Mesenchymal stem cell (in vitro differentiated cells and primary cell): Measurements from ENCODE around the gene SCARB2.
A peak's percentile ranks its signal among the peaks of the same experiment; 100 is the strongest.

ENCODE experiments used
- DNase-seq: peaks from one replicate; pipeline ENCODE4 v3.0.0-alpha.2; 2013
- H2AFZ ChIP-seq: one replicate; pipeline ENCODE4 v1.6.1; 2013; ENCODE audit warnings: low read depth, mild to moderate bottlenecking, control low read depth, inconsistent platforms, low read length, moderate library complexity
- H2AK5ac ChIP-seq: 2 replicates; pipeline ENCODE4 v1.6.1; 2013; ENCODE audit warnings: low read length, moderate library complexity, mild to moderate bottlenecking, inconsistent platforms; ENCODE audit not compliant: severe bottlenecking
- H2BK120ac ChIP-seq: one replicate; pipeline ENCODE4 v1.6.1; 2013; ENCODE audit warnings: low read depth, mild to moderate bottlenecking, inconsistent platforms, low read length, moderate library complexity
- H2BK12ac ChIP-seq, 2 experiments: one replicate each; pipeline ENCODE4 v1.6.1; 2013; ENCODE audit warnings: inconsistent platforms in 2 of 2, low read length in 2 of 2, mild to moderate bottlenecking in 2 of 2, moderate library complexity in 2 of 2, control low read depth in 1 of 2
- H2BK15ac ChIP-seq: one replicate; pipeline ENCODE4 v1.6.1; 2013; ENCODE audit warnings: mild to moderate bottlenecking, low read depth, inconsistent platforms; ENCODE audit not compliant: poor library complexity, severe bottlenecking
- H2BK5ac ChIP-seq: 2 replicates; pipeline ENCODE4 v1.6.1; 2013; ENCODE audit warnings: low read depth, mild to moderate bottlenecking, low read length, control low read depth, inconsistent platforms; ENCODE audit not compliant: poor library complexity, severe bottlenecking
- H3K14ac ChIP-seq, 2 experiments: one replicate each; pipeline ENCODE4 v1.6.1; 2013; ENCODE audit warnings: inconsistent platforms in 2 of 2, low read length in 2 of 2, control low read depth in 1 of 2, mild to moderate bottlenecking in 1 of 2, moderate library complexity in 1 of 2
- H3K18ac ChIP-seq, 2 experiments: one replicate each; pipeline ENCODE4 v1.6.1; 2013; ENCODE audit warnings: inconsistent platforms in 2 of 2, low read length in 2 of 2, control low read depth in 1 of 2, low read depth in 1 of 2, mild to moderate bottlenecking in 1 of 2
- H3K23ac ChIP-seq, 2 experiments: one replicate each; pipeline ENCODE4 v1.6.1; 2013; ENCODE audit warnings: inconsistent platforms in 2 of 2, low read length in 2 of 2, mild to moderate bottlenecking in 2 of 2, moderate library complexity in 2 of 2, control low read depth in 1 of 2
- H3K27ac ChIP-seq: 2 replicates; pipeline ENCODE4 v1.5.1; 2013; ENCODE audit warnings: mild to moderate bottlenecking, moderate library complexity, low read length, control low read depth, inconsistent platforms; ENCODE audit not compliant: poor library complexity, severe bottlenecking
- H3K27me3 ChIP-seq, 2 experiments: 2 replicates each; pipeline versions ENCODE4 v1.6.1 to v1.7.0; 2013; ENCODE audit warnings: low read length in 2 of 2, mild to moderate bottlenecking in 2 of 2, moderate library complexity in 2 of 2, control low read depth in 1 of 2, inconsistent platforms in 1 of 2; ENCODE audit not compliant: control insufficient read depth in 1 of 2, insufficient read depth in 1 of 2
- H3K36me3 ChIP-seq, 2 experiments: 2 replicates each; pipeline versions ENCODE4 v1.6.1 to v1.7.0; 2013; ENCODE audit warnings: low read length in 2 of 2, control low read depth in 1 of 2, inconsistent platforms in 1 of 2, low read depth in 1 of 2, mild to moderate bottlenecking in 1 of 2; ENCODE audit not compliant: insufficient read depth in 2 of 2, control insufficient read depth in 1 of 2
- H3K4ac ChIP-seq, 2 experiments: one replicate each; pipeline ENCODE4 v1.6.1; 2013; ENCODE audit warnings: inconsistent platforms in 2 of 2, low read length in 2 of 2, mild to moderate bottlenecking in 2 of 2, moderate library complexity in 2 of 2, control low read depth in 1 of 2, low read depth in 1 of 2
- H3K4me1 ChIP-seq: 2 replicates; pipeline ENCODE4 v1.6.1; 2013; ENCODE audit warnings: low read depth, low read length, control low read depth; ENCODE audit not compliant: control insufficient read depth, insufficient read depth
- H3K4me2 ChIP-seq: 2 replicates; pipeline ENCODE4 v1.6.1; 2013; ENCODE audit warnings: low read length, mild to moderate bottlenecking, inconsistent platforms; ENCODE audit not compliant: poor library complexity, severe bottlenecking
- H3K4me3 ChIP-seq, 2 experiments: 2 replicates each; pipeline versions ENCODE4 v1.5.1 to v1.7.0; 2013; ENCODE audit warnings: low read length in 2 of 2, mild to moderate bottlenecking in 2 of 2, control low read depth in 1 of 2, low read depth in 1 of 2; ENCODE audit not compliant: insufficient read depth in 1 of 2
- H3K79me1 ChIP-seq: replicated peaks from 2 replicates; pipeline ENCODE4 v1.6.1; 2013; ENCODE audit warnings: mild to moderate bottlenecking, control low read depth, low read length, inconsistent platforms; ENCODE audit not compliant: poor library complexity, severe bottlenecking
- H3K9ac ChIP-seq: 2 replicates; pipeline ENCODE4 v1.7.0; 2013; ENCODE audit warnings: mild to moderate bottlenecking, low read length, moderate library complexity
- H3K9me3 ChIP-seq: 2 replicates; pipeline ENCODE4 v1.7.0; 2013; ENCODE audit warnings: mild to moderate bottlenecking, low read length; ENCODE audit not compliant: control insufficient read depth
- H4K8ac ChIP-seq: one replicate; pipeline ENCODE4 v1.6.1; 2013; ENCODE audit warnings: inconsistent platforms, mild to moderate bottlenecking, low read length, moderate library complexity
- H4K91ac ChIP-seq: one replicate; pipeline ENCODE4 v1.6.1; 2013; ENCODE audit warnings: mild to moderate bottlenecking, low read length, inconsistent platforms
- WGBS: methylation state at CpG from one replicate; pipeline ENCODE4 v1.1.7; 2013; ENCODE audit warnings: mixed read lengths; 5-methylcytosine and 5-hydroxymethylcytosine counted together

SCARB2 gene

DNA sequence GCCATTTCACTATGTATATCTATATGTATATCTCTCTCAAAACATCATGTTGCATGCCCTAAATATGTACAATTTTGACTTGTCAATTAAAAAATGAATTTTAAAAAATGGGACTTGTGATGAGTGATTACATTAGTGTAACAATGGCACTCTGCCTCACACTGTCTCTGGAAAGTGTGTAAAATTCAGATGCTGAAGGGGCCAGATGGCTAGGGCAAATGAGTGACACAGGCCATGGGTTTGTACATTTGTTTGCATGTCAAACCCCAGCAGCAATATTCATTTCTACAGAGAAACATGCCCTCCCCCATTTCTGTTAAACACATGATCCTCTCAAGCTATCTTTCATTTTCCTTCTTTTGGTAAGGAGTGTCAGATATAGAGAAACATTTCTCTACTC, 8.1 kb downstream of the SCARB2 start:
- no peak overlapping the region for H3K4ac ChIP-seq
- peaks cover 4 to 15% of the 10 kb centered on the region in 2 experiments for H3K36me3 ChIP-seq
- H3K9me3 ChIP-seq = no peaks in the 10 kb centered on the region
- no peak overlapping the region for H2BK5ac ChIP-seq
- no peak overlapping the region for H2BK15ac ChIP-seq
- H3K4me3 ChIP-seq = no peak overlapping the region
- no peak overlapping the region for H3K4me2 ChIP-seq
- H4K91ac ChIP-seq = no peak overlapping the region
- no peak overlapping the region for H3K14ac ChIP-seq
- H3K27ac ChIP-seq = no peak overlapping the region
- H4K8ac ChIP-seq = no peak overlapping the region
- H2AFZ ChIP-seq = no peak overlapping the region
- H3K27me3 ChIP-seq = no peaks in the 10 kb centered on the region
- H3K9ac ChIP-seq = peak overlapping the region; percentile 84
- DNase-seq = no peak
- no peak overlapping the region for H3K18ac ChIP-seq
- no peak overlapping the region for H2AK5ac ChIP-seq
- no peak overlapping the region for H2BK12ac ChIP-seq
- H3K4me1 ChIP-seq = peaks cover 3% of the 10 kb centered on the region
- H2BK120ac ChIP-seq = no peak overlapping the region
- peaks cover 24% of the 10 kb centered on the region for H3K79me1 ChIP-seq
- no peak overlapping the region for H3K23ac ChIP-seq

DNA sequence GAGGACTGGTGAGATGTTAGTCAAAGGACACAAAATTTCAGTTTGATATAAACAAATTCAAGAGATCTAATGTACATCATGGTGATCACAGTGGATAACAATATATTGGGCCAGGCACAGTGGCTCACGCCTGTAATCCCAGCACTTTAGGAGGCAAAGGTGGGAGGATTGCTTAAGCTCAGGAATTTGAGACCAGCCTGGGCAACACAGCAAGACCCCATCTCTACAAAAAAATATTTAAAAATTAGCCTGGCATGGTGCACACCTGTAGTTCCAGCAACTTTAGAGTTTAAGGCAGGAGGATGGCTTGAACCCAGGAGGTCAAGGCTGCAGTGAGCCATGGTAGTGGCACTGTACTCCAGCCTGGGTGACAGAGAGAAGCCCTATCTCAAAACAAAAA, 8.7 kb downstream of the SCARB2 start:
- Histone ChIP-seq H2AFZ (no peak overlapping the region), H3K27me3 (no peaks in the 10 kb centered on the region), H2BK5ac (no peak overlapping the region), H4K91ac (no peak overlapping the region), H3K79me1 (peaks cover 22% of the 10 kb centered on the region), H2BK120ac (no peak overlapping the region), H3K4me1 (peaks cover 3% of the 10 kb centered on the region), H3K27ac (no peak overlapping the region), H3K4me2 (no peak overlapping the region), H3K4me3 (no peak overlapping the region), H3K14ac (no peak overlapping the region), H4K8ac (no peak overlapping the region), H3K36me3 (peaks cover 4 to 15% of the 10 kb centered on the region in 2 experiments), H3K23ac (no peak overlapping the region), H3K9ac (no peak overlapping the region), H2AK5ac (no peak overlapping the region), H3K18ac (no peak overlapping the region), H3K4ac (no peak overlapping the region), H2BK15ac (no peak overlapping the region), H2BK12ac (no peak overlapping the region), H3K9me3 (no peaks in the 10 kb centered on the region)
- 100% methylated on average over 1 of the region's 1 CpG for WGBS
- no peak for DNase-seq

DNA sequence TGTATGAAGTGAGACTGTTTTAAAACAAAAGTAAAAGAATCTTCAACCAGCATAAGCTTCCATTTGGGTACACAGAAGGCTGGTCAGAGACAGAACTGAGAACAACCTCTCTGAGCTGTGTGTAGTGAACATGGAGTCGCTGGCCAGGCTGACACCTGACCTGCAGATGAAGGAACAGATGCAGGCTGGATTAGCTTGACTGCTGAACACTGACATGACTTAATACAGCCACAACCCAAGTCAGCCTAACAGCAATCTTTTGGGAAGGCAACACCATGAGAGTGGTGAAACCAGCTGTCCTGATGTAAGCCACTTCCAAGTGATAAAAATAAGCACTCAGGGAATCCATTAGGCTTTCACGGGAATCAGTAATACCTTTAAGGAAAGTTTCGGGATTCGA, 10.1 kb downstream of the SCARB2 start:
- Histone ChIP-seq H3K14ac (peak overlapping the region in 1 of 2 experiments; percentile 39), H3K36me3 (peaks cover 0 to 11% of the 10 kb centered on the region in 2 experiments), H3K18ac (peak overlapping the region in 1 of 2 experiments; percentile 48), H3K27ac (no peak overlapping the region), H2BK120ac (no peak overlapping the region), H3K4me3 (no peak overlapping the region), H3K4me1 (peaks cover 8% of the 10 kb centered on the region), H3K9me3 (no peaks in the 10 kb centered on the region), H3K4me2 (no peak overlapping the region), H4K8ac (no peak overlapping the region), H2AK5ac (no peak overlapping the region), H3K23ac (peak overlapping the region in 1 of 2 experiments; percentile 9), H3K27me3 (no peaks in the 10 kb centered on the region), H3K9ac (no peak overlapping the region), H4K91ac (no peak overlapping the region), H3K4ac (no peak overlapping the region), H2AFZ (no peak overlapping the region), H2BK12ac (peak overlapping the region in 1 of 2 experiments; percentile 42), H2BK5ac (no peak overlapping the region), H2BK15ac (no peak overlapping the region), H3K79me1 (peaks cover 17% of the 10 kb centered on the region)
- DNase-seq = no peak
- WGBS = 92% methylated on average over 2 of the region's 4 CpGs

DNA sequence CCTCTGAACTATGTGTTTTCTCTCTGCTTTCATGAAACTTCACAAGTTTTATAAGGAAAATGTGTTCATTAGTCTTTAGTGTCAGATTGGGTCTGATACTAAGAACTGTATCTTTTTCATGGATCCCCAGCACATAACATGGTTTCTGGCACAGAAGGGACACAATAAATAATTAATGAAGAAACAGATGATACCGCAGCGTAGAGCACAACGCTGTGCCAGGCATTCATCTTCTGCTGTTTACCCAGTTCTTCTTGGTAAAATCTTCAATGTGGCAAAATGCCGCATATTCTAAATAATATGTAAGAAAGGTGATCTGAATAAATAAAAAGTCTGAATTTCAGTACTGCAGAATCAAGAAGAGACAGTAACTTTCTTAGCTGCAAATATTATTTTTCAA, 12.3 kb downstream of the SCARB2 start:
- peaks cover 15% of the 10 kb centered on the region for H3K4me1 ChIP-seq
- H3K9me3 ChIP-seq = no peaks in the 10 kb centered on the region
- no peaks in the 10 kb centered on the region for H3K27me3 ChIP-seq
- no peak overlapping the region for H3K4ac ChIP-seq
- H3K36me3 ChIP-seq = peaks cover 2 to 14% of the 10 kb centered on the region in 2 experiments
- H3K4me2 ChIP-seq = no peak overlapping the region
- H2AFZ ChIP-seq = no peak overlapping the region
- H3K23ac ChIP-seq = no peak overlapping the region
- H2BK15ac ChIP-seq = no peak overlapping the region
- no peak overlapping the region for H2BK5ac ChIP-seq
- no peak overlapping the region for H3K14ac ChIP-seq
- no peak overlapping the region for H2BK12ac ChIP-seq
- no peak overlapping the region for H3K27ac ChIP-seq
- peaks cover 26% of the 10 kb centered on the region for H3K79me1 ChIP-seq
- no peak overlapping the region for H3K9ac ChIP-seq
- no peak overlapping the region for H4K91ac ChIP-seq
- H4K8ac ChIP-seq = no peak overlapping the region
- WGBS = 93% methylated on average over 3 of the region's 4 CpGs
- no peak overlapping the region for H3K18ac ChIP-seq
- no peak overlapping the region for H2AK5ac ChIP-seq
- H2BK120ac ChIP-seq = no peak overlapping the region
- no peak for DNase-seq
- H3K4me3 ChIP-seq = no peak overlapping the region
